BLaER1 treated with 17β-estradiol and CSF1 and Interleukin-3, amounts not matched to agents 10 nM and 100 nM (cell line): ENCODE measurements around the gene EPB41L4B.

Source experiments
- H3K27ac ChIP-seq, 11 experiments: shearing (Covaris generic); formaldehyde crosslinking; 2 replicates each; pipeline ENCODE4 v1.8.1; 2022
- H3K27me3 ChIP-seq, 11 experiments: shearing (Covaris generic); formaldehyde crosslinking; 2 replicates each; pipeline ENCODE4 v1.8.1; 2022
- H3K36me3 ChIP-seq, 11 experiments: shearing (Covaris generic); formaldehyde crosslinking; 2 replicates each; pipeline ENCODE4 v1.8.1; 2022
- H3K4me1 ChIP-seq, 10 experiments: shearing (Covaris generic); formaldehyde crosslinking; 2 replicates each; pipeline ENCODE4 v1.8.1; 2022
- H3K4me2 ChIP-seq, 11 experiments: shearing (Covaris generic); formaldehyde crosslinking; 2 replicates each; pipeline ENCODE4 v1.8.1; 2022
- H3K4me3 ChIP-seq, 10 experiments: shearing (Covaris generic); formaldehyde crosslinking; 2 replicates each; pipeline ENCODE4 v1.8.1; 2022
- H3K9ac ChIP-seq, 11 experiments: shearing (Covaris generic); formaldehyde crosslinking; 2 replicates each; pipeline ENCODE4 v1.8.1; 2022
- H3K9me3 ChIP-seq, 11 experiments: shearing (Covaris generic); formaldehyde crosslinking; replicated peaks in 1 of 11; 2 replicates each; pipeline ENCODE4 v1.8.1; 2022
- H4K20me1 ChIP-seq, 11 experiments: shearing (Covaris generic); formaldehyde crosslinking; 2 replicates each; pipeline ENCODE4 v1.8.1; 2022
- Cebpa-rat ChIP-seq, 11 experiments: shearing (Covaris generic); IDR thresholded peaks; 2 replicates each; pipeline ENCODE4 v1.8.1; 2022

EPB41L4B gene

GRCh38 chr9:109150925-109151545 lies 169.8 kb downstream of the EPB41L4B start:
- no peak for TF ChIP-seq Cebpa-rat (IDR thresholded peaks at IDR 0.05)
- no peaks in the 10 kb centered on the region for H4K20me1 ChIP-seq
- H3K4me2 ChIP-seq: no peak overlapping the region
- H3K4me1 ChIP-seq: peaks cover 0 to 6% (median 0%) of the 10 kb centered on the region in 10 experiments; a peak in 5 of 20 replicates
- H3K4me3 ChIP-seq: no peak overlapping the region
- no peak overlapping the region for H3K9ac ChIP-seq
- no peak overlapping the region for H3K27ac ChIP-seq
- H3K9me3 ChIP-seq: peaks cover 14 to 32% (median 28%) of the 10 kb centered on the region in 11 experiments
- H3K27me3 ChIP-seq: no peaks in the 10 kb centered on the region
- no peaks in the 10 kb centered on the region for H3K36me3 ChIP-seq

- no peaks in the 10 kb centered on the region for H4K20me1 ChIP-seq
- H3K4me2 ChIP-seq: no peak overlapping the region
- no peak overlapping the region for H3K4me3 ChIP-seq
- H3K9ac ChIP-seq: no peak overlapping the region
- H3K9me3 ChIP-seq: peaks cover 14 to 29% (median 24%) of the 10 kb centered on the region in 11 experiments
- H3K27me3 ChIP-seq: no peaks in the 10 kb centered on the region
- no peak for TF ChIP-seq Cebpa-rat (IDR thresholded peaks at IDR 0.05)
- H3K4me1 ChIP-seq: no peaks in the 10 kb centered on the region
- H3K36me3 ChIP-seq: no peaks in the 10 kb centered on the region
- no peak overlapping the region for H3K27ac ChIP-seq
Observed at GRCh38 chr9:109149722-109150121, 171.1 kb downstream of the EPB41L4B start.

GRCh38 chr9:109149089-109149488 lies 171.8 kb downstream of the EPB41L4B start:
- Histone ChIP-seq H3K27ac (no peak overlapping the region), H4K20me1 (no peaks in the 10 kb centered on the region), H3K4me3 (no peak overlapping the region), H3K9ac (no peak overlapping the region), H3K4me1 (peaks cover 0 to 2% (median under 1%) of the 10 kb centered on the region in 10 experiments; a peak in 4 of 20 replicates), H3K9me3 (peaks cover 13 to 26% (median 19%) of the 10 kb centered on the region in 11 experiments), H3K4me2 (no peak overlapping the region), H3K36me3 (no peaks in the 10 kb centered on the region), H3K27me3 (no peaks in the 10 kb centered on the region)
- no peak for TF ChIP-seq Cebpa-rat (IDR thresholded peaks at IDR 0.05)

GRCh38 chr9:109145051-109145450 lies 175.8 kb downstream of the EPB41L4B start:
- no peak for TF ChIP-seq Cebpa-rat (IDR thresholded peaks at IDR 0.05)
- no peaks in the 10 kb centered on the region for H4K20me1 ChIP-seq
- H3K4me2 ChIP-seq: no peak overlapping the region
- H3K27me3 ChIP-seq: no peaks in the 10 kb centered on the region
- peaks cover 0 to 7% (median 2%) of the 10 kb centered on the region in 10 experiments; a peak in 4 of 20 replicates for H3K4me1 ChIP-seq
- no peak overlapping the region for H3K4me3 ChIP-seq
- no peak overlapping the region for H3K27ac ChIP-seq
- no peaks in the 10 kb centered on the region for H3K9me3 ChIP-seq
- H3K9ac ChIP-seq: no peak overlapping the region
- H3K36me3 ChIP-seq: no peaks in the 10 kb centered on the region

GRCh38 chr9:109143881-109144562 lies 176.8 kb downstream of the EPB41L4B start:
- H3K4me1 ChIP-seq: peaks cover 0 to 7% (median 2%) of the 10 kb centered on the region in 10 experiments; a peak in 4 of 20 replicates
- H4K20me1 ChIP-seq: no peaks in the 10 kb centered on the region
- no peak for TF ChIP-seq Cebpa-rat (IDR thresholded peaks at IDR 0.05)
- no peak overlapping the region for H3K4me3 ChIP-seq
- no peak overlapping the region for H3K27ac ChIP-seq
- H3K9me3 ChIP-seq: no peaks in the 10 kb centered on the region
- no peaks in the 10 kb centered on the region for H3K36me3 ChIP-seq
- peak overlapping the region in 4 of 11 experiments; percentile 3 to 23 (median 13); a peak in 3 of 22 replicates for H3K4me2 ChIP-seq
- no peak overlapping the region for H3K9ac ChIP-seq
- H3K27me3 ChIP-seq: no peaks in the 10 kb centered on the region

- Histone ChIP-seq H3K4me3 (no peak overlapping the region), H4K20me1 (no peaks in the 10 kb centered on the region), H3K9me3 (no peaks in the 10 kb centered on the region), H3K4me2 (no peak overlapping the region), H3K4me1 (peaks cover 0 to 7% (median 2%) of the 10 kb centered on the region in 10 experiments; a peak in 4 of 20 replicates), H3K27me3 (no peaks in the 10 kb centered on the region), H3K9ac (no peak overlapping the region), H3K27ac (no peak overlapping the region), H3K36me3 (no peaks in the 10 kb centered on the region)
- no peak for TF ChIP-seq Cebpa-rat (IDR thresholded peaks at IDR 0.05)
Observed at GRCh38 chr9:109141375-109141774, 179.5 kb downstream of the EPB41L4B start.

- Histone ChIP-seq H3K9ac (no peak overlapping the region), H3K36me3 (no peaks in the 10 kb centered on the region), H3K27me3 (no peaks in the 10 kb centered on the region), H3K27ac (no peak overlapping the region), H3K4me1 (peaks cover 0 to 7% (median 2%) of the 10 kb centered on the region in 10 experiments; a peak in 4 of 20 replicates), H3K4me3 (no peak overlapping the region), H3K9me3 (no peaks in the 10 kb centered on the region), H4K20me1 (no peaks in the 10 kb centered on the region), H3K4me2 (no peak overlapping the region)
- no peak for TF ChIP-seq Cebpa-rat (IDR thresholded peaks at IDR 0.05)
Observed at GRCh38 chr9:109139851-109140250, 181.0 kb downstream of the EPB41L4B start.

- Histone ChIP-seq H3K27me3 (no peaks in the 10 kb centered on the region), H3K9me3 (no peaks in the 10 kb centered on the region), H3K27ac (no peak overlapping the region), H3K4me2 (no peak overlapping the region), H3K4me3 (no peak overlapping the region), H3K36me3 (no peaks in the 10 kb centered on the region), H3K9ac (no peak overlapping the region), H3K4me1 (no peaks in the 10 kb centered on the region), H4K20me1 (no peaks in the 10 kb centered on the region)
- no peak for TF ChIP-seq Cebpa-rat (IDR thresholded peaks at IDR 0.05)
Observed at GRCh38 chr9:109138421-109138820, 182.4 kb downstream of the EPB41L4B start.

GRCh38 chr9:109134167-109134578 lies 186.7 kb downstream of the EPB41L4B start:
- no peak overlapping the region for H3K4me3 ChIP-seq
- H3K4me1 ChIP-seq: peaks cover 5 to 10% (median 8%) of the 10 kb centered on the region in 10 experiments; a peak in 18 of 20 replicates
- TF ChIP-seq Cebpa-rat (IDR thresholded peaks at IDR 0.05): no peak
- no peaks in the 10 kb centered on the region for H3K36me3 ChIP-seq
- H3K27me3 ChIP-seq: no peaks in the 10 kb centered on the region
- H3K9me3 ChIP-seq: no peaks in the 10 kb centered on the region
- no peaks in the 10 kb centered on the region for H4K20me1 ChIP-seq
- no peak overlapping the region for H3K27ac ChIP-seq
- H3K4me2 ChIP-seq: no peak overlapping the region
- H3K9ac ChIP-seq: no peak overlapping the region
